Adrenal gland (tissue), 12 donors: ENCODE results near the gene INSR. TPM values are rescaled to one million over a fixed set of nuclear protein-coding genes. Genes with fewer than 3 reads are reported as not detected.

Experiments used
- DNase-seq, 7 donors: peaks; one replicate each; pipeline ENCODE4 v3.0.0-alpha.2; 2019 to 2020
- H3K27ac ChIP-seq, 5 donors: fragments of 200-600 bp; sonication (generic) in 4 of 5; 1 replicate in 3 of 5; 2 replicates in 2 of 5; pipeline versions ENCODE4 v1.5.1 to v1.8.0; 2016 to 2020; ENCODE audit warnings: mild to moderate bottlenecking in 1 of 5
- H3K27me3 ChIP-seq: fragments of 200-600 bp; 2 replicates; pipeline ENCODE4 v1.8.0; 2021
- H3K36me3 ChIP-seq, 2 donors: fragments of 200-600 bp; replicated peaks in 1 of 2; 1 replicate in 1 of 2; 2 replicates in 1 of 2; pipeline versions ENCODE4 v1.5.1 to v1.8.0; 2018 to 2022
- H3K4me1 ChIP-seq, 2 donors: fragments of 200-600 bp; replicated peaks in 1 of 2; 1 replicate in 1 of 2; 2 replicates in 1 of 2; pipeline versions ENCODE4 v1.5.1 to v1.8.0; 2018 to 2021
- H3K4me3 ChIP-seq, 4 donors: fragments of 200-600 bp; sonication (generic) in 3 of 4; one replicate each; pipeline ENCODE4 v1.5.1; 2016 to 2018
- H3K9me3 ChIP-seq, 3 donors: fragments of 200-600 bp; sonication (generic) in 1 of 3; replicated peaks in 1 of 3; 1 replicate in 2 of 3; 2 replicates in 1 of 3; pipeline versions ENCODE4 v1.5.1 to v1.8.0; 2016 to 2021
- CTCF ChIP-seq, 6 experiments: fragments of 450-650 bp in 4 of 6; fragments of 200-600 bp in 2 of 6; sonication (generic) in 1 of 6; IDR thresholded peaks; 1 replicate in 5 of 6; 2 replicates in 1 of 6; pipeline versions ENCODE4 v1.5.1 to v1.8.0; 2016 to 2021; ENCODE audit warnings: antibody characterized with exemption in 6 of 6, mild to moderate bottlenecking in 2 of 6, moderate library complexity in 1 of 6
- POLR2A ChIP-seq, 2 donors: fragments of 450-650 bp; IDR thresholded peaks; one replicate each; pipeline ENCODE4 v1.6.1; 2017; ENCODE audit warnings: antibody characterized with exemption in 2 of 2, mild to moderate bottlenecking in 2 of 2, moderate library complexity in 1 of 2
- WGBS, 4 donors: extraction: QIAGEN DNeasy Blood & Tissue Kit in 2 of 4; methylation state at CpG; one replicate each; pipeline versions ENCODE4 v1.1.5 to v1.1.7; 2013 to 2017; 5-methylcytosine and 5-hydroxymethylcytosine counted together
- intact Hi-C, 2 donors: fragments of 100-400 bp; cut with DNase I; formaldehyde crosslinking; loops; one replicate each; pipeline versions ENCODE4 v1.14.1 to v1.15.0; 2022 to 2023
- polyA plus RNA-seq, 3 donors: library from polyadenylated mRNA; stranded (reverse); fragments of 200-250 nt in 2 of 3; fragments of 350-450 nt in 1 of 3; fragmentation: Illumina TruSeq in 1 of 3; extraction: RNeasy Lipid Tissue Mini Kit (QIAGEN cat#74804) in 1 of 3; gene quantifications; one replicate each; pipeline ENCODE4 v1.2.3, GENCODE V29; 2013 to 2014
- total RNA-seq, 9 donors: library from RNA; depleted of rRNA in 4 of 9; stranded (reverse); fragments of >200 nt in 4 of 9; fragments of 120-200 nt in 1 of 9; fragmentation: NEBNext Ultra II Directional in 1 of 9; extraction: Animal tissue kit (Norgen Biotek cat#: 25700) in 1 of 9; gene quantifications; one replicate each; pipeline versions ENCODE4 v1.1.0 to v1.2.4, GENCODE V29; 2013 to 2023
- donor health status: healthy with polysubstance abuse.
- donor health status: Bipolar disorder and iron deficiency.
- donor health status: DM: yes; HTN: yes; CAD: no.
- donor health status: DM: no; HTN: no; CAD: no.
- donor health status: DM: no; HTN: no; CAD: no.
- donor health status: DM: yes; HTN: yes; CAD: no.

INSR gene
- total and polyA plus RNA-seq, 12 donors = 19.0 to 327 (median 99.9) TPM

GRCh38 chr19:7254590-7254989 lies 39.6 kb downstream of the INSR start:
- H3K36me3 ChIP-seq = no peaks in the 10 kb centered on the region
- no peaks in the 10 kb centered on the region for H3K9me3 ChIP-seq
- TF ChIP-seq CTCF (IDR thresholded peaks at IDR 0.05) = no peak
- TF ChIP-seq POLR2A (IDR thresholded peaks at IDR 0.05) = no peak
- DNase-seq = peak in 3 of 7 donors; percentile 48 to 63 (median 50)
- peak overlapping the region; percentile 1 to 90 (median 87) for H3K27ac ChIP-seq
- 27 to 71% (median 48%) methylated on average over 10 to 11 of the region's 11 CpGs for WGBS, 4 donors
- H3K27me3 ChIP-seq = no peaks in the 10 kb centered on the region
- intact Hi-C loops = no loop called here
- H3K4me1 ChIP-seq = peaks cover 27 to 52% of the 10 kb centered on the region in 2 donors
- no peak overlapping the region for H3K4me3 ChIP-seq

GRCh38 chr19:7252364-7252763 lies 41.9 kb downstream of the INSR start:
- DNase-seq = no peak
- peaks cover 21 to 48% of the 10 kb centered on the region in 2 donors for H3K4me1 ChIP-seq
- intact Hi-C loops = no loop called here
- H3K4me3 ChIP-seq = no peak overlapping the region
- peak overlapping the region in 1 of 5 donors; percentile 3 for H3K27ac ChIP-seq
- H3K36me3 ChIP-seq = no peaks in the 10 kb centered on the region
- no peaks in the 10 kb centered on the region for H3K9me3 ChIP-seq
- TF ChIP-seq CTCF (IDR thresholded peaks at IDR 0.05) (no peak), POLR2A (IDR thresholded peaks at IDR 0.05) (no peak)
- H3K27me3 ChIP-seq = no peaks in the 10 kb centered on the region
- WGBS, 4 donors = 90 to 94% (median 93%) methylated on average over 11 of the region's 11 CpGs

GRCh38 chr19:7251494-7251893 lies 42.7 kb downstream of the INSR start:
- intact Hi-C loops = no loop called here
- H3K9me3 ChIP-seq = no peaks in the 10 kb centered on the region

GRCh38 chr19:7250951-7251350 lies 43.3 kb downstream of the INSR start:
- no peaks in the 10 kb centered on the region for H3K27me3 ChIP-seq
- DNase-seq = no peak
- TF ChIP-seq POLR2A (IDR thresholded peaks at IDR 0.05) (no peak), CTCF (IDR thresholded peaks at IDR 0.05) (no peak)
- H3K9me3 ChIP-seq = no peaks in the 10 kb centered on the region
- H3K36me3 ChIP-seq = no peaks in the 10 kb centered on the region
- H3K4me3 ChIP-seq = no peak overlapping the region
- peak overlapping the region in 2 of 5 donors; percentile 2 to 71 for H3K27ac ChIP-seq
- H3K4me1 ChIP-seq = peaks cover 21 to 46% of the 10 kb centered on the region in 2 donors
- intact Hi-C loops = no loop called here
- WGBS, 4 donors = 47 to 57% (median 52%) methylated on average over 4 of the region's 4 CpGs

More at GRCh38 chr19:7251494-7251893, 42.7 kb downstream of the INSR start:
- H3K36me3 ChIP-seq = no peaks in the 10 kb centered on the region
- TF ChIP-seq POLR2A (IDR thresholded peaks at IDR 0.05) (no peak), CTCF (IDR thresholded peaks at IDR 0.05) (no peak)
- H3K27me3 ChIP-seq = no peaks in the 10 kb centered on the region
- H3K4me3 ChIP-seq = no peak overlapping the region
- WGBS, 4 donors = 83 to 88% (median 85%) methylated on average over 4 of the region's 4 CpGs
- no peak for DNase-seq
- H3K27ac ChIP-seq = peak overlapping the region in 1 of 5 donors; percentile 71
- peaks cover 21 to 49% of the 10 kb centered on the region in 2 donors for H3K4me1 ChIP-seq
